Mesenteric fat pad (tissue), 1 donor: ENCODE measurements around the gene CISTR. TPM values are rescaled to one million over a fixed set of nuclear protein-coding genes. Genes with fewer than 3 reads are reported as not detected.

ENCODE experiments used
- DNase-seq: peaks from one replicate; pipeline ENCODE4 v3.0.0-alpha.2; 2020; ENCODE audit warnings: low spot score
- total RNA-seq: library from RNA; stranded (reverse); fragmentation: NEBNext Ultra II Directional; extraction: Animal tissue kit (Norgen Biotek cat#: 25700); gene quantifications from one replicate; pipeline ENCODE4 v1.2.1, GENCODE V29; 2021
- donor health status: DM: yes; HTN: yes; CAD: no.

The CISTR gene
- total RNA-seq, 1 donor from 2014 or later = not detected

DNA sequence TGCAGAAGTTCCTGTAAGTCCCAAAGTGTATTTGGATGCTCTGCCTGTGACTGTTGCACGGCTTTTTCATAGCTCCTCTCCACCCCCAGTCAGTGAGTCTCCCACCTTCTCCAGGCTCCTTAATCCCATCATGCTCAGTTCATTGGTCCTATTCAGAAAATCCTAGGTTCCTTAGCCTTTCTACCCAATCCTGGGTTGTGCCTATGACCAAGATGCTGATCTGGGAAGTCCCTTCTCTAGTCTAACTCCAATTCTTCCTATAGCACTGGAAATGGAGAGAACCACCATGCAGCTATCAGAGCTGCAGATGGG lies 7.7 kb downstream of the CISTR start:
- DNase-seq = no peak

DNA sequence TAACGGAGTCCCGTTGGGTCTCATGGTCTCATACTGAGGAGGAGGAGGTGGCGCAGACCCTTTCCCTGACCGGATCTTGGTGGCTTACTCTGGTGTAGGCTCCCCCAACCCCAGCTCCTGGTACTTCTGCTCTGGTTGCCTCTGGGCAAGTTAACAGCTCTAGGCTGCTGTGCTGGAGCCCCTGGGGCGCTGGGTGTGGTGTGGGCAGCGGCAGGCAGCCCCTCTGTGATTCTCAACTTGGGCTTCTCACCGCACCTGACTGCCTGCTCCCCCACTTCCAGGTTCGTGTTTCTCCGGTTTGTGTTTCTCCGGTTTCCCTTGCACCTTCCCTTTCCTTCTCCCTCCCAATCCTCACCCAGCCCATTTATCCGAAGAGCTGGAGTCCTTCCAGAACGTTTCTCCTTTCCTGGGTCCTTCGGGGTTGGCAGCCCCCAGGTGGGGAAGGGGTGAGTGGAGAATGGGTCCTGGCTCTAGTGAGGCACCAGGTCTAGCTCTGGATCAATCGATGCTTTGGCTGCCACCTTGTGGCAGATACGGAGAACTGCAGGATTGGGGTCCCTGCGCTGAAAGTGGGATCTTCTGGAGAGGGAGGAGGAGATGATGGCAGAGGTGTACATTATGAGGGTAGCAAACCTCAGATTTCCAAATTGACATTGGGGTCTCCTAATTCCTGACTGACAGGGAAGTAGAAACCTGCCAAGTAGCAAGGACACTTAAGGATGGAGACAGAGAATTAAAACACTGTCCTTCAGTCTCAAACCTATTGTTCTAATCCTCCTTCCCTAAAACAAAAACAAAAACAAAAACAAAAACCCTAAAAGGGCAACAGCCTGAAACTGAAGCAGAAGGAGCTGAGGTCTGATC lies 8.3 kb downstream of the CISTR start:
- no peak for DNase-seq

DNA sequence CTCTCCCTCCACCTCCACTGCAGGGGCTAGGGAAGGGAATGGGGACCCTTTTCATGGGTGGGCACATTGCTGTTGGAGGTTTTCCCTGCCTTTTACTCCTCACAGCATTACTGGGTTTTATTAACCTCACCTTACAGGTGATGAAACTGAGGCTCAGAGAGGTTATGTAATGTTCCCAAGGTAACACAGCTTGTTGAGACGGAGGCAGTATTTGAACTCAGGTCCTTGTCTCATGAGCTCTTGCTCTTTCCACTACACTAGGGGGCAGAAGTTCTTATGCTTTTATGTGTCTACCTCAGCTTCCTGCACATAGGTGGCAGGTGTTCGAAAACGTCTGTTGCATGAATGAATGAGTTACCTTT lies 11.7 kb downstream of the CISTR start:
- DNase-seq = no peak

DNA sequence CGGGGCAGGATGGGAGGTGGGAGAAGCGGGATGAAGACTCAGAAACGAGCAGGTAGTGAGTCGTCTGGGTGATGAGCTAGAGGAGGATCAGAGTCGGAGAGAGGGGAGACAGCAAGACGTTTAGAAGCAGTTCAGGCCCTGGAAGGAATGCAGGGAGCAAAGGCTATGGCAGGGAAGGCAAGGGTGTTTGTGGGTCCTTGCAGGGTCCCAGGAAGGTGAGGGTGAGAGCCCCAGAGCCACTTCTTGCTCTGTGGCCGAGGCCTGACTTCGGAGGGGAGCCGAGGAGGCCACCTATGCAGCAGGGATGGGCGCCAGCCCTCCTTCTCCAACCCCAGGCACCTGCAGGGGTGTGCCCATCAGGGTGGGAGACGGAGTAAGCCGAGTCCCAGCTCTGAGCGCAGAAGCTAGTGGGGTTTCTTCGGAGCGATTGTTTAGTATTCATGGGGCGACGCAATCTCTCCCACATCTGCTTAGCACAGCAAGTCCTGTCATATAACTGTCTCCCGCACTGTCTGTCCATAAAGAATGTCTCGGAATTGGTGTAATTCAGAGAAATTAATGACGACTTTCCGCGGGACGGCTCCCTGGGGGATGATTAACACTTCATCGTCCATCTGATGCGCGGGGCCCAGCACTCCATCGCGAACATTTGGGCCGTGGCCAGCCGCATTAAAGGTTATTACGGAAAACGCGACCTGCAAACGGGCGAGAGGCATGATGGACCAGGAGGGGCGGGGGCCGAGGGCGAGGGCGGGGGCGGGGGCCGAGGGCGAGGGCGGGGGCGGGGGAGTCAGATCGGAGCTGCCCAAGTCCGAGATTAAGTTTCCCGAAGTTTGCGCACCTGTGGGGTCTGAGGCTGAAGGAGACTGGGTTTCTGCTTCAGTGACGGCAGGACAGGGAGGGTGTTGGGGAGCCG lies 12.3 kb downstream of the CISTR start:
- DNase-seq = no peak

DNA sequence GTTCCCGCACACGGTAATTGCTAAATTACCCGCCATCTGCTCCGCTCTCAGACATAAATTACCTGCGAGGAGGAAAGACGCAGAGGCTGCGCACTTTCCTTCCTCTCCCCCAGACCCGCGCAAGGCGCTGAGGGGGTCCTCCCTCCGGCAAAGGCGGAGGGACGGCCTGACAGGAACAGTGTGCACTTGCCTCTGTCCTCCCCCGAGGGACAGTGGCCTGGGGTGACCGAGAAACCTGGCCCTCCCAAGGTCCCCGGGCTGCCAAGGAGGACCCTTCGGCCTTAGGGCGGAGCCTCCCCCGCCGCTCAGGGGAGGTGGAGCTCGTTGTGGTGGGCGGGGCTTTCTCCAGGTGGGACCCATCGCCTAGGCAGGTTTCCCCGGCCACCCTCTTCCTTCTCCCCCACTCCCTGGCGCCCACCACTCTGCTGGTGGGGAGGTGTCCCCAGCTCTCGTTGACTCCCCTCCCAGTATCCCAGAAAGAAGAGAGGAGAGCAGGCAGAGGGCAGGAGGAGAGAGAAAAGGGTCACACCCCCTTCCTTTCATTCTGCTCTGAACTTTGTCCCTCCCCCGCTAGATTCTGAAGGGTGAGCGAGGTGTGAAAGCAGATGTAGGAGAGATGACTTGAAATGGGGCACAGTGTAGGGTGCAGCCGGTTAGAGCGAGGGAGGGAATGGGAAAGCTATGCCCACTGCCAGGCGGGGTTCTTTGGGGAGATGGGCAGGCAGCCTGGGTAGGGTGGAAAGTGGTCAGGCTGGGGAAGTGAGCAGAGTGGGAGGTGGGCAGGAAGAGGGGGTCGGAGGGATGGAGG lies 13.2 kb downstream of the CISTR start:
- no peak for DNase-seq

DNA sequence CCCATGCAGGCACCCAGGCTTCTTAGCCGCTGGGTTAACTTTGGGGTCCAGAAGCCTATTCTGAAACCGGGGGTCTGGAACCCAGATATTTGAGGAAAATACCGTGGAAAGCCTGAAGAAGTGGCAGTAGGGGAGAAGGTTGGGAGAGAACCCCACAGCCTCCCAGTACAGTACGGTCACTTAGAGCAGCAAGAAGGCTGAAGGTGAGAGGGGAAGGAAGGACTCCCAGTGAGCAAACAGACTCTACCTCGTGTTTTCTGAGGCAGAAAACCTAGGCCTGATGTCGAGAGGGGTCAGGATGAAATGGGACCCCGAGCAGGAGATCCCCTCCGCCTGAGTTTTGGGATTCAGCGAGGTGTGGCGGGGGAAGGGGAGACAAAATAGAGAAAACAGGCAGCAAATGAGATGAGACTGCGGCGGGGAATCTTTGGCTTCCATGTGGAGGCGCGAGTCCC lies 13.8 kb downstream of the CISTR start:
- DNase-seq = no peak

DNA sequence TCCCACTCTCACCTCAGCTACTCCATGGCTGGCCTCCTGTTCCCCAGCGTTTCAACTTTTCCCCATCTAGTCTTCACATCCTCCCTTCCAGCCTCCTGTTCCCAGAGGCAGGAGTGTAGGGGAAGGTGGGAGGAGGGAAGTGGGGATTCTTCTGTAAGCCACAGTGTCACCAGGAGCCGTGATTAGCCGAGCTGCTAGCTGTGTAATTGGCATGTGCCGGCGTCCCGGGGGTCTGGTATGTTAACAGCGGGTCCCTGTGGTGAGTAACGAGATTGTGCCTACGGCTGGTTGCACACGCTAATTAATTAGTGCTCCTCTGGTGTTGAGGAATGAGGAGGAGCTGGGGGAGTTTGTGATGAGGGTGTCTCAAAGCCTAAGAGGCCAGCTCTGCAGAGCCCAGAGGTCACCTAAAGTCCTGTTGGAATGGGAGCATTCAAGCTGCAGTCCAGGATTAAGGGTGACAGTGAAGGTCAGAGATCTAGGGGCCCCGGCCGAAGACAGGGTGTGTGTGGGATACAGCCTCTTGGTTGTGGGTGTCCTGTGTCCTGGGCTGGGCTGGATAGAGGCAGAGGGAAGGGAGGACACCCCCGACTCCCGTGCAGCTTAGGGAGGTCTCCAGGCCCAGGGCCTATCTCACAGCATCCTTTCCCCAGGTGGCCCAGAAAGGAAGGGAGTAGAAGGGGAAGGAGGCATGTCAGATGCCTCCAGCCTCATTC lies 14.5 kb downstream of the CISTR start:
- no peak for DNase-seq

DNA sequence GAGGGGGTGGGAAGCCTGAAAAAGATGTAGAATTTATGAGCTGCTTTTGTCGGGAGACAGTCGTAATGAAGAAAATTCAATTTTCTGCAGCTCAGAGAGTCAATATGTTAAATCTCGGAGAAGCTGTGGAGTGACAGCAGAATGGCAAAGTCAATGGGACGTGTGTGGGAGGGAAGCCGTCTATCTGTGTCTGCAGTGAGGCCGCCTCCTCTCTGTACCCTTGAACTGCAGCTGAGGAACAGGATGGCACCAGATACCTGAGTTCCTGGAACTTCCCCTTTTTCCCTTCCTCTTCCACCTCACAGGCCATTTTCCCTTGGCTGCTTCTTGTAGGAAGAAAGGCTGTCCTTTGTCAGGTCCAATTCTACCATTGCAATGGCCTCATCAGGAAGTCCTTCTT lies 15.2 kb downstream of the CISTR start:
- no peak for DNase-seq

DNA sequence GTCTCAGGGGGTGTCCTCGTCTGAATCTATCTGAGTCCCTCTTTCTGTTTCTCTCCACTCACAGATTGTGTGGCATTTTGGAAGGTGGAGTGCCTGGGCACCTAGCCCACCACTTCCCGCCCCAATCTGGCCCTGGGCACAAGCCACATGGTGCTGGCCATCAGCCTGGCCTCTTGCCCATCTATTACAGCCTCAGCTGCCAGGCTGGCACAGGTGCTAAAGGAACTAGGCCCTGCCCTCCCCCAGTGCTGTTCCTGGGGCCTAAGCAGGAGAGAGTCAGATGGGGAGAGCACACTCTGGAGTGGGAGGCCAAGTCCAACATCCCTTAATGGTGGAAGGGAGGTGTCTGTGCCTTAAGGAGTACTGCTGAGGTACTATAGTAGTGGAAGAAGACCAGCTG lies 16.2 kb downstream of the CISTR start:
- no peak for DNase-seq

DNA sequence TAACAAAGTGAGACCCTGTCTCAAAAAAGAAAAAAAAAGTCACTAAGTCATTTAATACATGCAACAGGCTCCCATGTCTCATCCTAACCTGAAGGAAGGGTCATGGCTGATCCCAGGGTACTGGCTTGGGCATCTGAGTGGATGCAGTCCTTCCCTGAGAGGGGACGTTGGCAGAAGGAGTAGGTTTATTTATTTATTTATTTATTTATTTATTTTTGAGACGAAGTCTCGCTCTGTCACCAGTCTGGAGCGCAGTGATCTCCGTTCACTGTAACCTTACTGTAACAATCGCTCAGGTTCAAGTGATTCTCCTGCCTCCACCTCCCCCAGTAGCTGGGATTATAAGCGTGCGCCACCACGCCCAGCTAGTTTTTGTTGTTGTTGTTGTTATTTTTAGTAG lies 17.4 kb downstream of the CISTR start:
- no peak for DNase-seq

DNA sequence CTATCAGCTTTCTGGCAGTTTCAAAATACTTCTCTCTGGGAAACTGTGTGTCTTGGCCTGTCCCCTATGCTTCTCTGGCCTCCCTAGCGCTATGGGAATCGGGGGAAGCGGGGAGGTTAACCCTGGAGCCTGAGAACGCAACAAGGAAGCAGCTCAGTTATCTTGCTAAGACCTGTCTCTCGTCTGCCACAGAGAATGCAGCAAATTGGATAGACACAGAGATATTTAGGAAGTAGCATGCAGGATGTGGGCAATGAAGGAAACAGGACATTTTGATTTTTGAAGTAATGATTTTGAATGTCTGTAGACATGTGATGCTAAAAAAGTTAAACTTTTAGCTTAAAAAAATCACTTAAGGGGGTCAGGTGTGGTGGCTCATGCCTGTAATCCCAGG lies 18.0 kb downstream of the CISTR start:
- no peak for DNase-seq

DNA sequence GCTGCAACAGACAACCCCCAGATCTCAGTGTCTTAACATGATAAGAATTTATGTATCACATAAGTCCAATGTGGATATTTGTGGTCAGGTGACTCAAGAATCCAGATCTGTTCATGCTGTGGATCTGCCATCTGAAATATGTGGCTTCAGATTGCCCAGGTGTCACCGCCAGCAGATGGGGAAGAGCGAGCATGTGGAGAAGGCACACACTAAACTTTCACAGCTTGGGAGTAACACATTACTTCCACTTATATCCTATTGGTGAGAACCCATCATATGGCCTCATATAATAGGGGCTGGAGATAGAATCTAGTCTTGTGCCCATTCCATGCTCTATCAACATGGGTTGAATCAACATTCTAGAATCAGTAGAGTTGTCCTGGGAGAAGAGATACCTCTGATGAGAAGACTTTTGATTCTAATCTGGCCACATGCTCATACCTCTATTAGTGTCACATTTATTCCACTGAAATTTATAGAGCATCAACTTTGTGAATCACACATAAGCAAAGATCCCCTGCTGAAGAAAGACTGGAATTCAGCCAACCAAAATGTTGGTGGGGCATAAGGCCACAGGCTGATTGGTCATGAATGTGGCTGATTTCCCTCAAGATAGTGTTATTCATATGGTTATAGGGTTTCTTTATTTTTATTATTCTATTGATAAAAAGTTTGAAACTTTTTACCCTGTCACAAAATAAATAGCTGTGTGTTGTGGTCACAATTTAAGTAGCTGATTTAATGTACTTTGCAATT lies 18.6 kb downstream of the CISTR start:
- no peak for DNase-seq

DNA sequence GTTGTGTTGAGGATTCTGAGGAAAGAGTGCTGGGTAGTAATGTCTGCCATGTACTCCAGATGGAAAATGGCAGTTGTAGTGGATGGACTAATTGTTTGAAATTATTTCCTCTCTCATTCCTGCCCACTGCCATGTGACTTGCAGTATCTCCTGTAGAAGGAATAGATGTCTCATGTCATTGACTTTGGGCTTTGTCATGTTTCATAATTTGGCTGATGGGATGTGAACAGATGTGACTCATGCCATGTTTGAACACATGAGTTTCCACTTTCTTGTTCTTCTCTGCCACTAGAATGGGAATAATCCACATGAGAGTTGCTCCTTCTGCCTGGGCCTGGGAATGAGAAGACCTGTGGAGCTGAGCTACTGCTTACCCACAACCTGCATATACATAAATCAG lies 22.1 kb downstream of the CISTR start:
- DNase-seq = no peak

DNA sequence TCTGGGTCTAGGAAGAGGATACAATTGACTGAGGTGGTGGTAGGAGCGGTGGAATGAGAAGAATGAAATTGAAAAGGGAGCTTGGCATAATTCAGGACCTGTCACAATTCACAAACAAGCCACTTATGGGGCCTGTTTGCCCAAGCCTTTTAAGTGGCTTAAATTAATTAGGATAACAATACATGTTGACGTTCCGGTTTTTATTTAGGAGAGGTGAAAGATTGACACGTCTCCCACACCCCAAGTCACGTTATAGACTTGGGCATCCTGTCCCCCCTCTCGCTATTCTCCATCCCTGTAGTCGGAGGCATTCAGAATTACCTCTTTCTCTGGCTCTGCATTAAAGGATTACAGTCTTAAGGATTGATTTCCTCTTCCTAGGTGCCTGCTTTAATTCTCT lies 23.6 kb downstream of the CISTR start:
- no peak for DNase-seq

DNA sequence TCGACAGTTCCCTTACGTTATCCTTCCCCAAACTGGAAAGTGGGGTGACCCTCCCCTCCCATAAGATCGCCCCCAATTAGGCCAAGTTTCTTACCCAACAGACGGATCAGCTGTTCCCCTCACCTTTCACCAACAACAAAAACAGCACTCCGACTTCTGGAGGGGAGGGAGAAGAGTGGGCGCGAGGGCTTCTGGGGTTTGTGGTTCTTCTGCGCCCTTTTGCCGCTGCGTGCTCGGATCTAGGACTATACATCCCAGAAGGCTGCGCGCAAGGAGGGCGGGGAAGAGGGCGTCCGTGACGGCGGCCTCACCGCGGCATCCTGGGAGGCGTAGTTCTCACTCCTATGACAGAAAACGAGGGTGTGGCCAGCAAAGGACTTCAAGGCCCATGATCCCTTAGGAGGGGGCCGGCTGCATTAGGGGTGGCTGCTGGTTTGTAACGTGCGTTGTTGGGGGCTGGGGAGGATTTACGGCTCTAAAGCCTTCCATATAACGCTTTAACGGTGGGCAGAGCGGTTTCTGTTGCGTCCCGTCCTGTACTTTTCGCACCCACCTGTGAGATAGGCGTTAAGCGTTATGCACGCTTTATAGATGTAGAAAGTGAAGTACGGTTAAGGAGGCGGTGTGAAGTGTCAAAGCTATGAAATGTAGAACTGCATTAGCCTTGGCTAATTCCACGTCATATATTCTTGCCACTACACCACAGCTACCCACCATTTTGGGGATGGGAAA lies 24.3 kb downstream of the CISTR start, which contains the start of gene CALCOCO1:
Gene CALCOCO1 (minus strand): TSS at position 143 of the 732 bp plus-strand sequence. CDS start 2,210 bp downstream, outside the sequence.
- DNase-seq = peak; percentile 98

DNA sequence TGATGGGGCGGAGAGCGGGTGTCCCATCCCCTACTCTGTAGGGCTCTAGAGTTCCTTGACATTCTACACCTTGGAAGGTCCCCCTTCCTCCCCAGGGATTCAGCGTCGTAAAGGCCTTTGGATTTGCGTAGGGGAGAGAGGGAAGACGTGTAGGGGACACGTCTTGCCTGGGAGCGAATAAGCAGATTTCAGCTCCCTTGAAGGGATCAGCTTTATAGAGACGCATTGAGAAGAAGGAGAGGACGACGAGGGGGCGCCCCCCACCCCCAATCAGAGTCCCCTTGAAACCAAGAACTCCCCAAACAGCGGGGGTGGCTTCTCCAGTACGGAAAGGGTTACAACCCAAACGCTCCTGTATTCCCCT lies 24.9 kb downstream of the CISTR start:
- no peak for DNase-seq

DNA sequence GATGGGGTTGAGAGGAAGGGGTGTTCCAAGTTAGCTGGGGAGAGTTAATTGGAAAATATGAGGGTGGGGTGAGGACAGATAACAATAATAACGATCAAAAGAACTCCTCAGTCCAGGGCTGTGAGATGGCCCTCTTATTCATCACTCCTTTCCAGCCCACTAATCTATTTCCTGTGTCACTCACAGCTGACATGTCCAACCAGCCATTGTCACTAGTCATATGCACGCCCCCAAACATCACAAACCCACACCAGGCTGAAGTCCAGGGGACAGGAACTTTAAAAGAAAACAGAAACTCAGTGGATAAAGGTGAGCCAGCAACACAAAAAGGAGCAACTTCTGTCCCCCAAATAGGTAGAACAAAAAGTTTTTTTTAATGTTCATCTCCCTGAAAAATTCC lies 25.4 kb downstream of the CISTR start:
- no peak for DNase-seq

DNA sequence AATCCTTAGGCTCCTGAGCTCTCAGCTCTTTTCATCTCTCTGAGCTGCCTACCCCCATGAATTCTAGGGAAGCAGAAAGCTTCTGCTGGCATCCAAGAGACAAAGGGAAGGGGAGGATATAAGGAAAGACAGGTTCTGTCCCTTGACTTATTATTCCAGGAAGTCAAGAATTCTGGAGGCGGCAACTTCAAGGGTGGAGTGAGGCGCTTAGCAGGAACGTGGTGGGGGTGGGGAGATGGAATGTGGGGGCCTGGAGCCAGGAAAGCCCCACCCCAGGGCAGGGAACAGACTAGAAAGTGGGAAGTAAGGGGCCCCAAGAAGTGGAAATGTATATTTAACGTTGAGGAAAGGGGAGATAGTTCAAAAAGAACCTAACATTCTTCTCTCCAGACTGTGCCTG lies 26.0 kb downstream of the CISTR start:
- no peak for DNase-seq

DNA sequence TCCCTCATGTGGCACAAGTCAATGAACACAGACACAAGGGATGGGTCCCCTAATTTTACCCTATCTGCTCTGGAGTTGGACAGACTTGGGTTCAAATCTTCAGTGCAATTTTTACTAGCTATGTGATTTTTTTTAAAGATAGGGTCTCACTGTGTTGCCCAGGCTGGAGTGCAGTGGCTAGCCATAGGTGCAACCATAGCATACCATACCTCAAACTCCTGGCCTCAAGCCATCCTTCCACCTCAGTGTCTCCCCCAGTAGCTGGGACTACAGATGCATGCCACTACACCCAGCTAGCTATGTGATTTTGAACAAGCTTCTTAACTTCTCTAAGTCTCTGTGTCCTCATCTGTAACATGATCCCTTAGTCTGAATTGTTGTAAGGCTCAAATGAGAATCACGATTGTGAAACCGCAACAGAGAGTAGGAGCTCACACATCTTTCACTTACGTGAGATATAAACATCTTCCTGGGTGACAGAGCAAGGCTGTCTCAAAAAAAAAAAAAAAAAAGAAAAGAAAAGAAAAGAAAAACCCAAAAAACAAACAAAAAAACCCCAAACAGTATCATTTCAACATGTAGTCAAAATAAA lies 29.2 kb downstream of the CISTR start:
- DNase-seq = no peak
